Adrenal gland (tissue), 5 donors: ENCODE data around the gene SLC6A3.

ENCODE experiments used
- POLR2A ChIP-seq, 2 donors: fragments of 450-650 bp; IDR thresholded peaks; one replicate each; pipeline ENCODE4 v1.6.1; 2017; ENCODE audit warnings: antibody characterized with exemption in 2 of 2, mild to moderate bottlenecking in 2 of 2, moderate library complexity in 1 of 2
- TF ChIP-seq, protein P1 (sequence below), 6 experiments: fragments of 450-650 bp in 4 of 6; fragments of 200-600 bp in 2 of 6; sonication (generic) in 1 of 6; IDR thresholded peaks; 1 replicate in 5 of 6; 2 replicates in 1 of 6; pipeline versions ENCODE4 v1.5.1 to v1.8.0; 2016 to 2021; ENCODE audit warnings: antibody characterized with exemption in 6 of 6, mild to moderate bottlenecking in 2 of 6, moderate library complexity in 1 of 6
- donor health status: DM: no; HTN: no; CAD: no.

DNA sequence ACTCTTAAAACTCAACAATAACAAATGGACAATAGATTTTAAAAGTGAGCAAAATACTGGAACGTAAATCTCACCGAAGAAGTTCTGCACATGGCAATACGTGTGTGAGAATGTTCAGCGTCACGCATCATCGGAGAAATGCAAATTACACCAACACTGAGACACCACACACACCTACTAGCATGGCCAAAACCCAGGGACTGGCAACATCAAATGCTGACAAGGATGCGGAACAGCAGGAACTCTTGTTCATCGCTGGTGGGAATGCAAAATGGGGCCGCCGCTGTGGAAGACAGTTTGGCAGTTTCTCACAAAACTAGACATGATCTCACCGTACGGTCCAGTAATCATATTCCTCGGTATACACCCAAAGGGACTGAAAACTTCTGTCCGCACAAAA, 78.7 kb downstream of the SLC6A3 start:
- TF ChIP-seq, protein P1, sequence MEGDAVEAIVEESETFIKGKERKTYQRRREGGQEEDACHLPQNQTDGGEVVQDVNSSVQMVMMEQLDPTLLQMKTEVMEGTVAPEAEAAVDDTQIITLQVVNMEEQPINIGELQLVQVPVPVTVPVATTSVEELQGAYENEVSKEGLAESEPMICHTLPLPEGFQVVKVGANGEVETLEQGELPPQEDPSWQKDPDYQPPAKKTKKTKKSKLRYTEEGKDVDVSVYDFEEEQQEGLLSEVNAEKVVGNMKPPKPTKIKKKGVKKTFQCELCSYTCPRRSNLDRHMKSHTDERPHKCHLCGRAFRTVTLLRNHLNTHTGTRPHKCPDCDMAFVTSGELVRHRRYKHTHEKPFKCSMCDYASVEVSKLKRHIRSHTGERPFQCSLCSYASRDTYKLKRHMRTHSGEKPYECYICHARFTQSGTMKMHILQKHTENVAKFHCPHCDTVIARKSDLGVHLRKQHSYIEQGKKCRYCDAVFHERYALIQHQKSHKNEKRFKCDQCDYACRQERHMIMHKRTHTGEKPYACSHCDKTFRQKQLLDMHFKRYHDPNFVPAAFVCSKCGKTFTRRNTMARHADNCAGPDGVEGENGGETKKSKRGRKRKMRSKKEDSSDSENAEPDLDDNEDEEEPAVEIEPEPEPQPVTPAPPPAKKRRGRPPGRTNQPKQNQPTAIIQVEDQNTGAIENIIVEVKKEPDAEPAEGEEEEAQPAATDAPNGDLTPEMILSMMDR (IDR thresholded peaks at IDR 0.05), result no peak
- no peak for TF ChIP-seq POLR2A (IDR thresholded peaks at IDR 0.05)
